GM19328 (cell line): ENCODE data around the gene EXOC6.
"Not testable (repeated sequence)": the region's sequence is repeated elsewhere in the genome, so short reads cannot be mapped to it uniquely, and the experiment has no call there.

Experiments
- ATAC-seq: cut with Tn5 transposase; IDR thresholded peaks from one replicate; pipeline ENCODE4 v1.9.1; 2021; ENCODE audit warnings: mild to moderate bottlenecking, moderate library complexity; ENCODE audit not compliant: unreplicated experiment

Gene EXOC6

GRCh38 chr10:93101148-93101547 lies 252.8 kb downstream of the EXOC6 start:
- not testable (repeated sequence) for ATAC-seq

GRCh38 chr10:93103953-93104352 lies 255.6 kb downstream of the EXOC6 start:
- ATAC-seq, result no peak

GRCh38 chr10:93106631-93107072 lies 258.3 kb downstream of the EXOC6 start:
- no peak for ATAC-seq
